ENCODE measurements around the gene RPL18.
"Not testable (repeated sequence)": the region's sequence is repeated elsewhere in the genome, so short reads cannot be mapped to it uniquely, and the experiment has no call there.

- not testable (repeated sequence) for TF ChIP-seq CTCF (conservative IDR thresholded peaks at IDR 0.05 in 1 of 2, IDR thresholded peaks at IDR 0.05 in 1 of 2; ENCODE audit: low read depth in 1 of 2, low read length in 2 of 2); EZH2 (IDR thresholded peaks at IDR 0.05; ENCODE audit: low read length, missing control alignments)
These were observed 41.1 kb downstream of the RPL18 start for GRCh38 chr19:48577908-48578307.

Measured in fibroblast of lung (primary cell).